HG03135 (cell line): ENCODE measurements around the gene ZNF397.

Experiments used
- ATAC-seq: cut with Tn5 transposase; IDR thresholded peaks from one replicate; pipeline ENCODE4 v1.9.1; 2021; ENCODE audit warnings: mild to moderate bottlenecking, moderate library complexity; ENCODE audit not compliant: unreplicated experiment

Gene ZNF397

DNA sequence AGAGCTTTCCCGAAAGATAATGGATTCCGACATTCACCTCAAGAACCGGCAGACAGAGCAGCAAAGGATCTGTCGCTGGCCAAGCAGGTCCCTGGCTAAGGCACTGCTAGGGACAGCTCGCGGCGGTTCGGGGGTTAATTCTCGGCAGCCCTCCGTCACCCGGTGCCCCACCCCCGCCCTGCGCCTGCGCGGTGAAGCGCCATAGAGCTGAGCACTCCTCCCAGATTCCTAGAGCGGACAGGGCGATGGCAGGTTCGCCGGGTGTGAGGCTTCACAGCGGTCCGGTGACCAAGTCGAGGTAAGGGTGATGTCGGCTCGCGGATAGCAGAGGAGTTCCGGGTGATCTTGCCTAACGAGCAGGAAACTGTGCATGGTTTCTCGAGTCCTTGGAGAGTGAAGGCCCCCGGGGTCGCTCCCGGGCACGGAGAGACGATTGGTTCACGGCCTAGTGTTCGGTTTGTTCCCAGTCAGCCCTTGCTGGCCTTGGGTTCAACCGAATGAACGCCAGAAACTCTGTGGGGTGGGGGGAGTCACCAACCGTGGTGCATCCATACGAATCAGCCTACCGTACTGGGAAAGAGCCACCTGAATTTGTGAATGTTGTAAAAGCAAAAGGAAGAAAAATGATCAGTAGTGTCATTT, 49.4 kb downstream of the ZNF397 start, which contains the start of gene ZSCAN30:
ZSCAN30 (minus strand) TSS at position 136 of the 642 bp plus-strand sequence. CDS start 25,877 bp downstream, outside the sequence.
- ATAC-seq, result peak; percentile 94

DNA sequence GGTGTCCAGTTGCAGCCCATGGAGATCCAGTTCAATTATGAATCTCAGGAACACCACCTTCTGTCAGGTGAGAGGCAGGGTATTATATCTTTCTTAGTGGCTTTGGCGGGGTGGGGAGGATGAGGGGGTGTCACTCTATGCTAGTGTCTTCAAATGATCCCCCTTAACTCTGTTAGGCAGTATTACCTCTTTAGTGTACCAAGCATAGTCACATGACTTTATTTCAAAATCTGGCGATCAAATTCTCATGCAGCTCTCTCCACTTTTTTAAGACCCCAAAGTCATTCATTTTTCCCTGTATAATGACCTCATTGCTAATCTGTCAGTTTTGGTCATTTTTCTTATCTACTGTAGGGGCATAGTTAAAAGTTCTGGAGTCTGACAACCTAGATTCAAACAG, 50.3 kb downstream of the ZNF397 start:
- no peak for ATAC-seq

DNA sequence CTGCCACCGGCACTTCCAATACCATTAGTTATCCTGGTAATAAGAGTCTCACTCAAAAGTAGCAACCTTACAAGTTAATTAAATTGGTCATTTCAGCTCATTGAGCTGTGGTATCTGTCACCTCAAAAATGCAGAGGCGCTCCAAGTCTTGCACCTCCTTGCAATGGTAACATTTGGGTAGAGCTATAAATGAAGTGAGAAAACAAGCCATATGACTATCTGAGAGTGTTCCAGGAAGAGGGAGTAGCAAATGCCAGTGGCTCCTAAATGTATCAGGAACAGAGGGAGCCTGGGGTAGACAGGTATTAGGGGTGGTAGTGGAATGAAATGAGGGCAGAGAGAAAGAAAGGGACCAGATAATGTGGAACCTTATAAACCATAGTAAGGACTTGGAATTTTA, 55.2 kb downstream of the ZNF397 start:
- ATAC-seq, result no peak

DNA sequence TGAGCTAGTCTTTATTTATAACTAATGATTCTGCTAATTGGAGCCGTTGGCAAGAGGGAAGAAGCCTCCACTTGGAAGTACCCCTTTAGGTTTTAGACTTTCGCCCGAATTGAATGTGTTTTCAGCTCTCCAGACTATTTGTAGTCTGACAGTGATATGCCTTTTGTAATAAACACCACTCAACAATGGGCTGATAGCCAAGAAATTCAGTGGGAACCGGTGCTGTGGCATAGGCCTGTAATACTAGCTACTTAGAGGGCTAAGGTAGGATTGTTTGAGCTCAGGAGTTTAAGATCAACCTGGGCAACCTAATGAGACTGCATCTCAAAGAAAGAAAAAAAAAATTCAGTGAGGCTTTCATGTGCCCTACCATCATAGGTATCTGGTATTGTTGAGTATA, 62.8 kb downstream of the ZNF397 start:
- no peak for ATAC-seq

DNA sequence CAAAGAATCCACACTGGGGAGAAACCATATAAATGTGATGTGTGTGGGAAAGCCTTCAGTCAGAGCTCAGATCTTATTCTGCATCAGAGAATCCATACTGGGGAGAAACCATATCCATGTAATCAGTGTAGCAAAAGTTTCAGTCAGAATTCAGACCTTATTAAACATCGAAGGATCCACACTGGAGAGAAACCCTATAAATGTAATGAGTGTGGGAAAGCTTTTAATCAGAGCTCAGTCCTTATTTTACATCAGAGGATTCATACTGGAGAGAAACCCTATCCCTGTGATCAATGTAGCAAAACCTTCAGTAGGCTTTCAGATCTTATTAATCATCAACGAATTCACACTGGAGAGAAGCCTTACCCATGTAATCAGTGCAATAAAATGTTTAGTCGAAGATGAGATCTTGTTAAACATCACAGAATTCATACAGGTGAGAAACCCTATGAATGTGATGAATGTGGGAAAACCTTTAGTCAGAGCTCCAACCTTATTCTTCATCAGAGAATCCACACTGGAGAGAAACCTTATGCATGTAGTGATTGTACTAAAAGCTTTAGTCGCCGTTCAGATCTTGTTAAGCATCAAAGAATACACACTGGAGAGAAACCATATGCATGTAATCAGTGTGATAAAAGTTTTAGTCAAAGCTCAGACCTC, 65.9 kb downstream of the ZNF397 start:
- no peak for ATAC-seq
